Osteocyte (in vitro differentiated cells): ENCODE data around the gene TMEM247. TPM values are rescaled to one million over a fixed set of nuclear protein-coding genes. Genes with fewer than 3 reads are reported as not detected.
"Not testable (repeated sequence)": the region's sequence is repeated elsewhere in the genome, so short reads cannot be mapped to it uniquely, and the experiment has no call there.

ENCODE experiments used
- DNase-seq: peaks from one replicate; pipeline ENCODE4 v3.0.0; 2021; ENCODE audit warnings: mixed read lengths; ENCODE audit not compliant: unreplicated experiment; ENCODE audit errors: extremely low spot score
- H3K27ac Mint-ChIP-seq: one replicate; pipeline ENCODE4 v1.8.0; 2021; ENCODE audit warnings: mild to moderate bottlenecking, mixed read lengths; ENCODE audit not compliant: unreplicated experiment
- H3K27me3 Mint-ChIP-seq: one replicate; pipeline ENCODE4 v1.8.0; 2021; ENCODE audit warnings: mixed read lengths; ENCODE audit not compliant: unreplicated experiment
- H3K36me3 Mint-ChIP-seq: one replicate; pipeline ENCODE4 v1.8.0; 2021; ENCODE audit warnings: mixed read lengths; ENCODE audit not compliant: unreplicated experiment
- H3K4me1 Mint-ChIP-seq: one replicate; pipeline ENCODE4 v1.8.0; 2021; ENCODE audit warnings: mixed read lengths; ENCODE audit not compliant: unreplicated experiment
- H3K4me3 Mint-ChIP-seq: one replicate; pipeline ENCODE4 v1.8.0; 2021; ENCODE audit warnings: mild to moderate bottlenecking, moderate library complexity, mixed read lengths; ENCODE audit not compliant: unreplicated experiment
- H3K9me3 Mint-ChIP-seq: one replicate; pipeline ENCODE4 v1.8.0; 2021; ENCODE audit warnings: mixed read lengths; ENCODE audit not compliant: unreplicated experiment
- CTCF ChIP-seq: fragments of 200-600 bp; sonication (generic); IDR thresholded peaks from 2 replicates; pipeline ENCODE4 v1.5.0; 2021; ENCODE audit warnings: antibody characterized with exemption, mild to moderate bottlenecking, moderate library complexity
- total RNA-seq: library from RNA; stranded (reverse); gene quantifications from 2 replicates; pipeline ENCODE4 v1.2.1, GENCODE V29; 2021

Gene TMEM247
- total RNA-seq, 1 donor from 2014 or later = not detected

- Mint-ChIP-seq H3K9me3 (peaks cover 13% of the 10 kb centered on the region), H3K27ac (no peak overlapping the region), H3K4me1 (no peaks in the 10 kb centered on the region), H3K36me3 (no peaks in the 10 kb centered on the region), H3K27me3 (peaks cover 35% of the 10 kb centered on the region), H3K4me3 (no peak overlapping the region)
- TF ChIP-seq CTCF = no peak
- no peak for DNase-seq
Observed at GRCh38 chr2:46471019-46471583, 8.3 kb upstream of the TMEM247 start.

- Mint-ChIP-seq H3K27me3 (peaks cover 40% of the 10 kb centered on the region), H3K36me3 (no peaks in the 10 kb centered on the region), H3K9me3 (peaks cover 13% of the 10 kb centered on the region), H3K4me3 (no peak overlapping the region), H3K4me1 (no peaks in the 10 kb centered on the region), H3K27ac (no peak overlapping the region)
- TF ChIP-seq CTCF = no peak
- DNase-seq = no peak
Observed at GRCh38 chr2:46471697-46472096, 7.7 kb upstream of the TMEM247 start.

- peaks cover 13% of the 10 kb centered on the region for H3K9me3 Mint-ChIP-seq
- H3K36me3 Mint-ChIP-seq, H3K4me3 Mint-ChIP-seq, H3K4me1 Mint-ChIP-seq, DNase-seq, H3K27ac Mint-ChIP-seq: not testable (repeated sequence)
- H3K27me3 Mint-ChIP-seq = peaks cover 45% of the 10 kb centered on the region
Observed at GRCh38 chr2:46472165-46472564, 7.2 kb upstream of the TMEM247 start.

GRCh38 chr2:46477462-46477861, 1.9 kb upstream of the TMEM247 start:
- not testable (repeated sequence) for H3K36me3 Mint-ChIP-seq, H3K4me3 Mint-ChIP-seq, DNase-seq, H3K27ac Mint-ChIP-seq
- H3K4me1 Mint-ChIP-seq = peaks cover 12% of the 10 kb centered on the region
- H3K9me3 Mint-ChIP-seq = peaks cover 13% of the 10 kb centered on the region
- peaks cover 36% of the 10 kb centered on the region for H3K27me3 Mint-ChIP-seq

GRCh38 chr2:46477925-46478324, 1.4 kb upstream of the TMEM247 start:
- TF ChIP-seq CTCF = no peak

GRCh38 chr2:46480562-46480961, 1.2 kb downstream of the TMEM247 start:
- Mint-ChIP-seq H3K36me3 (no peaks in the 10 kb centered on the region), H3K27me3 (peaks cover 12% of the 10 kb centered on the region), H3K9me3 (peaks cover 3% of the 10 kb centered on the region), H3K4me3 (no peak overlapping the region), H3K4me1 (peaks cover 12% of the 10 kb centered on the region), H3K27ac (no peak overlapping the region)
- no peak for DNase-seq
- no peak for TF ChIP-seq CTCF

More at GRCh38 chr2:46477925-46478324, 1.4 kb upstream of the TMEM247 start:
- no peak overlapping the region for H3K4me3 Mint-ChIP-seq
- peaks cover 12% of the 10 kb centered on the region for H3K4me1 Mint-ChIP-seq
- H3K9me3 Mint-ChIP-seq = peaks cover 13% of the 10 kb centered on the region
- no peak for DNase-seq
- peaks cover 36% of the 10 kb centered on the region for H3K27me3 Mint-ChIP-seq
- no peaks in the 10 kb centered on the region for H3K36me3 Mint-ChIP-seq
- H3K27ac Mint-ChIP-seq = no peak overlapping the region
